ENCODE results near the gene KRT37. TPM values are rescaled to one million over a fixed set of nuclear protein-coding genes. Genes with fewer than 3 reads are reported as not detected.

Gene KRT37
- total RNA-seq, 4 donors from 2014 or later = not detected

DNA sequence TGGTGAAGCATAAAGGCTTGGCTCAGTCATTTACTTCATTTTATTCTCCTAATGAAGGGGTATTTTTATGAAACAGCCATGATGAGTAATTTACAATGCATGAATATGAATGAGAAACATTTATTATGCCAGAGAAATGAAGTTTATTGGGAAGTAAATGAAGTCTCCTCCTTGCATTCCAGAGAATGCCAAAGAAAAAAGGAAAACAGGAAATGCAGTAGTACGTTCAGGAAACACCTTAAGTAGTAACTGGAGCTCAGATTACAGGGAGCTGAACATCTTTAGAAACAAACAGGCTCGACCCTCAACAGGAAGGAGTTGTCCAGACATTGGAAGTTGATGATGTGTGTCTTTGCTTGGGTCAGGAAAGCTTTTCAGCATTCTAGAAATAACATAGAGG, 46.8 kb downstream of the KRT37 start:
- H3K9me3 ChIP-seq = no peaks in the 10 kb centered on the region
- WGBS, 2 donors (ENCODE audit: low coverage in 1 of 2) = 26 to 69% methylated on average over 2 of the region's 2 CpGs
- no peaks in the 10 kb centered on the region for H3K4me1 ChIP-seq
- TF ChIP-seq POLR2AphosphoS5 (IDR thresholded peaks at IDR 0.05) = no peak
- TF ChIP-seq, protein P1, sequence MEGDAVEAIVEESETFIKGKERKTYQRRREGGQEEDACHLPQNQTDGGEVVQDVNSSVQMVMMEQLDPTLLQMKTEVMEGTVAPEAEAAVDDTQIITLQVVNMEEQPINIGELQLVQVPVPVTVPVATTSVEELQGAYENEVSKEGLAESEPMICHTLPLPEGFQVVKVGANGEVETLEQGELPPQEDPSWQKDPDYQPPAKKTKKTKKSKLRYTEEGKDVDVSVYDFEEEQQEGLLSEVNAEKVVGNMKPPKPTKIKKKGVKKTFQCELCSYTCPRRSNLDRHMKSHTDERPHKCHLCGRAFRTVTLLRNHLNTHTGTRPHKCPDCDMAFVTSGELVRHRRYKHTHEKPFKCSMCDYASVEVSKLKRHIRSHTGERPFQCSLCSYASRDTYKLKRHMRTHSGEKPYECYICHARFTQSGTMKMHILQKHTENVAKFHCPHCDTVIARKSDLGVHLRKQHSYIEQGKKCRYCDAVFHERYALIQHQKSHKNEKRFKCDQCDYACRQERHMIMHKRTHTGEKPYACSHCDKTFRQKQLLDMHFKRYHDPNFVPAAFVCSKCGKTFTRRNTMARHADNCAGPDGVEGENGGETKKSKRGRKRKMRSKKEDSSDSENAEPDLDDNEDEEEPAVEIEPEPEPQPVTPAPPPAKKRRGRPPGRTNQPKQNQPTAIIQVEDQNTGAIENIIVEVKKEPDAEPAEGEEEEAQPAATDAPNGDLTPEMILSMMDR (IDR thresholded peaks at IDR 0.05) = no peak
- TF ChIP-seq EP300 (IDR thresholded peaks at IDR 0.05) = no peak
- no peak for TF ChIP-seq POLR2A (IDR thresholded peaks at IDR 0.05)
- H3K4me3 ChIP-seq = no peak overlapping the region
- H3K36me3 ChIP-seq = no peaks in the 10 kb centered on the region
- H3K27ac ChIP-seq = no peak overlapping the region
- H3K27me3 ChIP-seq = peaks cover 14% of the 10 kb centered on the region
- no peak for ATAC-seq

Small RNA genes within 50 kb of the gene (small RNA-seq; reads per million reads assigned to genes)
- gene RNU2-32P = 0 to 0.09 (median 0) reads per million in 4 donors

Other genes starting within 250 kb of the KRT37 start
- gene KRTAP4-2, start 246.4 kb downstream of the KRT37 start, total RNA-seq = not detected
- gene KRTAP4-1, start 239.7 kb downstream of the KRT37 start, total RNA-seq = not detected
- not detected for gene KRTAP9-1, start 234.7 kb downstream of the KRT37 start, total RNA-seq
- gene KRTAP9-2, start 197.9 kb downstream of the KRT37 start, total RNA-seq = not detected
- gene KRTAP9-3, start 192.1 kb downstream of the KRT37 start, total RNA-seq = not detected
- not detected for gene KRTAP9-8, start 186.6 kb downstream of the KRT37 start, total RNA-seq
- not detected for gene KRTAP9-4, start 174.9 kb downstream of the KRT37 start, total RNA-seq
- not detected for gene KRTAP9-9, start 169.2 kb downstream of the KRT37 start, total RNA-seq
- gene KRTAP9-6, start 159.2 kb downstream of the KRT37 start, total RNA-seq = not detected
- gene KRTAP9-7, start 148.9 kb downstream of the KRT37 start, total RNA-seq = under 1 TPM in 1 of 4 donors, not detected in 3; 0.66 TPM
- not detected for gene KRTAP29-1, start 121.7 kb downstream of the KRT37 start, total RNA-seq
- gene KRTAP16-1, start 115.3 kb downstream of the KRT37 start, total RNA-seq = not detected
- not detected for gene KRTAP17-1, start 108.9 kb downstream of the KRT37 start, total RNA-seq
- not detected for gene KRT33A, start 73.8 kb downstream of the KRT37 start, total RNA-seq
- gene KRT33B, start 54.8 kb downstream of the KRT37 start, total RNA-seq = not detected
- gene KRT34, start 42.3 kb downstream of the KRT37 start, total RNA-seq = under 1 TPM in 1 of 4 donors, not detected in 3; 0.27 TPM
- gene KRT31, start 27.0 kb downstream of the KRT37 start, total RNA-seq = not detected
- not detected for gene KRT38, start 16.4 kb upstream of the KRT37 start, total RNA-seq
- gene KRT32, start 42.8 kb upstream of the KRT37 start, total RNA-seq = under 1 TPM in 1 of 4 donors, not detected in 3; 0.13 TPM
- gene KRT35, start 56.6 kb upstream of the KRT37 start, total RNA-seq = not detected
- not detected for gene KRT36, start 65.3 kb upstream of the KRT37 start, total RNA-seq
- gene KRT13, start 81.0 kb upstream of the KRT37 start, total RNA-seq = 1,000 to 10,000 TPM in 1 of 4 donors, 100 to 1,000 TPM in 1, 10 to 100 TPM in 2; 20.7 to 1,501 (median 80.1) TPM
- 100 to 1,000 TPM in 1 of 4 donors, 1 to 10 TPM in 3; 1.2 to 129 (median 4.2) TPM for gene KRT15, start 94.3 kb upstream of the KRT37 start, total RNA-seq
- gene KRT19, start 103.7 kb upstream of the KRT37 start, total RNA-seq = 100 to 1,000 TPM in 1 of 4 donors, 1 to 10 TPM in 3; 2.9 to 154 (median 6.5) TPM
- gene KRT9, start 147.5 kb upstream of the KRT37 start, total RNA-seq = not detected
- gene KRT14, start 162.3 kb upstream of the KRT37 start, total RNA-seq = 100 to 1,000 TPM in 1 of 4 donors, 10 to 100 TPM in 1, 1 to 10 TPM in 1, not detected in 1; 1.4 to 105 (median 41.1) TPM
- gene KRT16, start 188.2 kb upstream of the KRT37 start, total RNA-seq = 10 to 100 TPM in 2 of 4 donors, 1 to 10 TPM in 2; 1.1 to 78.8 (median 13.5) TPM
- 10 to 100 TPM in 2 of 4 donors, 1 to 10 TPM in 1, not detected in 1; 7.0 to 18.5 (median 17.4) TPM for gene KRT17, start 200.0 kb upstream of the KRT37 start, total RNA-seq